GM13977 (cell line): ENCODE data around the gene ZNF138.

Source experiments
- DNase-seq: peaks from one replicate; pipeline ENCODE4 v3.0.0; 2012; ENCODE audit warnings: low spot score
- in situ Hi-C: fragments of 300-500 bp; cut with MboI; formaldehyde crosslinking; loops from one replicate; pipeline ENCODE4 v1.12.0; 2022; ENCODE audit warnings: low sequenced_read_pairs, low pct_unique_long_range_greater_than_20kb, mixed read lengths, inconsistent platforms; ENCODE audit not compliant: unreplicated experiment
- TF ChIP-seq, protein P1 (sequence below): IDR thresholded peaks from 2 replicates; pipeline ENCODE4 v1.5.1; 2012; ENCODE audit warnings: mild to moderate bottlenecking, control low read depth; ENCODE audit not compliant: insufficient read depth; ENCODE audit errors: extremely low read depth, missing control alignments

ZNF138 gene

DNA sequence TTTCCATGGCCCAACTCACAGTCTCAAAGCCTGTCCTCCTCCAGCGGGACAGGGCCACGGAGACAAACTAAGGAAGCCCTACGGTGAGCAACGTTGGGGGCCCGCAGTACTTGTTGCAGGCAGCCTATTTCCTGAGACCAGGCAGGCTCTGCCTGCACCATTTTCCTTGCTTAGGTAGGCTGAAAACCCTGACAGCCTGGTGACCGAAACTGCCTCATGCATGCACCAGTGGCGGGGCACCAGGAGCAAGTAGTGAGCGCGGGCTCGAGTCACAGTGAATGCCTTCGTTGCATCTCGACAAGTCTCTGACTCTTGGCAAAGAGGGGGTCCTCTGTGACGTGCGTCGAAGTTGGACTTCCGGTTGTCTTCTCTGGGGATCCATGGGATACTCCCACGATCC lies 85.6 kb downstream of the ZNF138 start:
- no peak for DNase-seq
- TF ChIP-seq, protein P1, sequence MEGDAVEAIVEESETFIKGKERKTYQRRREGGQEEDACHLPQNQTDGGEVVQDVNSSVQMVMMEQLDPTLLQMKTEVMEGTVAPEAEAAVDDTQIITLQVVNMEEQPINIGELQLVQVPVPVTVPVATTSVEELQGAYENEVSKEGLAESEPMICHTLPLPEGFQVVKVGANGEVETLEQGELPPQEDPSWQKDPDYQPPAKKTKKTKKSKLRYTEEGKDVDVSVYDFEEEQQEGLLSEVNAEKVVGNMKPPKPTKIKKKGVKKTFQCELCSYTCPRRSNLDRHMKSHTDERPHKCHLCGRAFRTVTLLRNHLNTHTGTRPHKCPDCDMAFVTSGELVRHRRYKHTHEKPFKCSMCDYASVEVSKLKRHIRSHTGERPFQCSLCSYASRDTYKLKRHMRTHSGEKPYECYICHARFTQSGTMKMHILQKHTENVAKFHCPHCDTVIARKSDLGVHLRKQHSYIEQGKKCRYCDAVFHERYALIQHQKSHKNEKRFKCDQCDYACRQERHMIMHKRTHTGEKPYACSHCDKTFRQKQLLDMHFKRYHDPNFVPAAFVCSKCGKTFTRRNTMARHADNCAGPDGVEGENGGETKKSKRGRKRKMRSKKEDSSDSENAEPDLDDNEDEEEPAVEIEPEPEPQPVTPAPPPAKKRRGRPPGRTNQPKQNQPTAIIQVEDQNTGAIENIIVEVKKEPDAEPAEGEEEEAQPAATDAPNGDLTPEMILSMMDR = no peak
- in situ Hi-C loops = no loop called here

DNA sequence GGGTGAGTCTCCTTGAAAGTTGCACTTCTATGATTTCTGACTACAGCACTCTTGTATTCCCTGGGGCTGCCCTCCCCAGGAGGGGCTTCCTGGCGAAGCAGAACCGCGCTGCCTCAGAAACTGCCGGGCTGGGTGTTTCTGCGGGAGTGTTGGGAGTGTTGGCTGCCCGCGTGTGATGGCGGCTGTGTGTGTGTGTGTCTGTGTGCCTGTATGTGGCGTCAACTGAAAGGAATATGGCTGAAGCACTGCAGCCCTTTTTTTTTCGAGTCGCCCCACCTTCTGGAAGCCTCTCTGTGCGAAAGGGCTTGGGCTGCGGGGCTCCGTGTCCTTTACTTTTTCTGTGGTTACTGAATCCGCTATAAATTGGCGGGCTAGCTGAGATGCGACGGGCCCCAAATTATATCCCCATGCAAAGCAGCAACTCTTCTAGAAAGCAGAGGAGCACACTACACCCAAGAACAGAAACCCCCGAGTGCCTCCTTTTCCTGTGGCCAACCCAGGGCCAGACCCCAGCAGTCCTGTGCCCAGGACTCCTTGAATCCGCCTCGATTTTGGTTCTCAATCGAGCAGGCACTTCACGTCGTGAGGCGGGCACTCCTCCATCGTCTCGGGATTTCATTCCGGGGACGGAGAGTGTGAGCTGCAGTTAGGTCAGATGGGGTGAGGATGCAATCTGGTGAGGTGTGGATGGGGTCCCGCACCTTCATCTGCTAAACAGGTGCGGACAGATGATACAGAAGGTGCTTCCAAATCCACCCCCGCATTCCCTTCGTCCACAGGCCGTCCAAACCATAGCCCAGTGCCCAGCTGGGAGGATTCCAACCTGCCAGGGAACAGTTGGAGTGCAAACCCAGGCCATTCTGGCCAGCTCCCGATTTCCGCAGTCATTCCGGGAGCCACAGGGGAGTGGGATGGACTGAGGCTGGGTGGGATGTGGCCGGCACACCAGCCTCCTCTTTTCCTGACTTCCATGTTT lies 86.4 kb downstream of the ZNF138 start:
- in situ Hi-C loops = no loop called here
- TF ChIP-seq, protein P1 = no peak
- DNase-seq = peak; percentile 12

DNA sequence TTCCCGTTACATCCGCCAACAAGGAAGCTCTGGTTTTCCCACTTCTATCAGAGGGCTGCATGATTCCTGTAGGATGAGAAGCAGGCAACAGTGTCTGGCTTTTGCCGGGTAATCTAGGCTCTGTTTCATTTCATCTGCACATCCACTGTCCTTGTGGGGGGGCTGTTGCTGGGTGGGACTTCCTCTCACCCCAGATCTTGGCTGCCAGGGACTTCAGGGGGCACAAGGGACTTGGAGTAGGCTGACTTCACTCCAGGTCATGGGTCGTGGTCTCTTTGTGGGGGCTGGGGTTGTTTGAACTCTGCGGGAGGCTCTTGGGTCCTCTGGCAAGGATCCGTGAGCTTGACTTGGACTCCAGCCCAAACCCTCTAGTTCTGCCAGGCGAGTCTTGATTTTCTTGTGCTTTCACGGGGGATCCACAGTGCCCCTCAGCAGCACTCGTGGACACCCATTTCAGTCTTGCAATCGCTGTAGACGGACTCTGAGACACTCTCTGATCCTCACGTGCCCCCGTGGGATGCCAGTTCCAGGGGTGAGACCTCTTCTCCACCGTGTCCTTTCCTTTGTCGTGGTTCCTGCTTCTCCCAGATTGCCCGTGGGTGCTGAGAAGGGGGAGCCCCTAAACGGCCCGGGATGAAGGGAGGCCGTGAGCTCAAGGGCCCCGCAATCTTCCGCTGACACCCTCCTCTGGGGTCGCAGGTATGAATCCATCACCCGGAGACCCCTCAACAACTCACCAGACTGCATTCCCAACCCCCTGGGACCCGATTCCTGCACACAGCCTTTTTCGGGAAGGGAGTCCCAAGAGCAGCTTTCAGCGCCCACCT lies 87.4 kb downstream of the ZNF138 start:
- in situ Hi-C loops = no loop called here
- TF ChIP-seq, protein P1 = no peak
- peak; percentile 22 for DNase-seq

DNA sequence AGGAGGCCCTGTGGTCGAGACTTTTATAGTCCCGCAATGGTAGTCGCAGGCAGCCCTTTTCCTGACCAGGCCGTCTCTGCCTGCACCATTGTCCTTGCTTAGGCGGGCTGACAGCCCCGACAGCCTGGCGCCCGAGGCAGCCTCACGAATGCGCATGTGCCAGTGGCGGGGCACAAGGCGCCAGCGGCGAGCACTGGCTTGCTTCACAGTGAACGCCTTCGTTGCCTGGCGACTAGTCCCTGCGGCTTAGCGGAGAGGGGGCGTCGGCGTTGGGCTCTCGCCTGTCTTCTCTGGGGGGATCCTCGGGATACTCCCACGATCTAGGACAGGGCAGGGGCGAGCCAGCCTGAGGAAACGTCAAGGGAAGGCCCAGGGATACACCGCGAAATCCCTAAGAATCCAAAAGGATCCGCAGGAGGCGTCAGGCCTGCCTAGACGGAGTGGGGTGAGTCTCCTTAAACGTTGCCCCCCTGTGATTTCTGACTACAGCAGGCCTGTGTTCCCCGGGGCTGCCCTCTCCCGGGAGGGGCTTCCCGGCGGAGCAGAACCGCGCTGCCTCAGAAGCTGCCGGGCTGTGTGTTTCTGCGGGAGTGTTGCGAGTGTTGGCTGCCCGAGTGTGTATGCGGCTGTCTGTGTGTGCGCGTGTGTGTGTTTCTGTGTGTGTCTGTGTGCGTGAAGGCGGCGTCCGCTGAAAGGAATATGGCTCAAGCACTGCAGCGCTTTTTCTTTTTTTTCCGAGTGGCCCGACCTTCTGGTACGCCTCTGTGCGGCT lies 88.3 kb downstream of the ZNF138 start:
- in situ Hi-C loops = no loop called here
- TF ChIP-seq, protein P1 = no peak
- DNase-seq = peak; percentile 41
